T-cell (primary cell): ENCODE measurements around the gene CNDP2. TPM values are rescaled to one million over a fixed set of nuclear protein-coding genes. Genes with fewer than 3 reads are reported as not detected.

Source experiments
- ATAC-seq, 4 experiments: fragments of 200-7000 bp in 3 of 4; fragments of 150-1000 bp in 1 of 4; cut with Tn5 transposase; replicated peaks in 1 of 4; 1 replicate in 3 of 4; 2 replicates in 1 of 4; pipeline ENCODE4 v1.10.0; 2021; ENCODE audit warnings: moderate library complexity in 3 of 4, mild to moderate bottlenecking in 2 of 4, moderate number of reproducible peaks in 1 of 4
- CTCF ChIA-PET, 2 donors: fragments of 300-600 bp; sonication (Branson Sonifier 250); formaldehyde crosslinking; loops; one replicate each; lab custom pipeline; 2022; ENCODE audit warnings: antibody characterized with exemption in 2 of 2; lab: Charles Lee
- POLR2A ChIA-PET, 2 donors: fragments of 300-600 bp; sonication (Branson Sonifier 250); formaldehyde crosslinking; loops; one replicate each; lab custom pipeline; 2022; ENCODE audit warnings: antibody characterized with exemption in 2 of 2; lab: Charles Lee
- DNase-seq, 35 experiments: peaks; one replicate each; pipeline versions ENCODE4 v3.0.0 to v3.0.0-alpha.2; 2013 to 2023
- H3K27ac ChIP-seq: one replicate; pipeline ENCODE4 v1.5.1; 2013; ENCODE audit warnings: low read length
- H3K27me3 ChIP-seq, 2 experiments: replicated peaks in 1 of 2; 1 replicate in 1 of 2; 2 replicates in 1 of 2; pipeline versions ENCODE4 v1.6.1 to v1.7.0; 2013; ENCODE audit warnings: low read length in 1 of 2, mixed read lengths in 1 of 2; ENCODE audit not compliant: control insufficient read depth in 2 of 2, insufficient read depth in 2 of 2; ENCODE audit errors: extremely low read depth in 1 of 2
- H3K36me3 ChIP-seq, 2 donors: 1 replicate in 1 of 2; 2 replicates in 1 of 2; pipeline versions ENCODE4 v1.6.1 to v1.7.0; 2013; ENCODE audit warnings: low read length in 1 of 2; ENCODE audit not compliant: control insufficient read depth in 2 of 2, insufficient read depth in 1 of 2; ENCODE audit errors: extremely low read depth in 1 of 2
- H3K4me1 ChIP-seq, 2 experiments: 1 replicate in 1 of 2; 2 replicates in 1 of 2; pipeline versions ENCODE4 v1.6.1 to v1.7.0; 2013; ENCODE audit warnings: low read length in 2 of 2, mixed read lengths in 1 of 2; ENCODE audit not compliant: insufficient read depth in 2 of 2, control insufficient read depth in 1 of 2; ENCODE audit errors: extremely low read depth in 1 of 2
- H3K4me3 ChIP-seq, 2 donors: 1 replicate in 1 of 2; 2 replicates in 1 of 2; pipeline versions ENCODE4 v1.5.1 to v1.7.0; 2013; ENCODE audit warnings: mild to moderate bottlenecking in 2 of 2, low read length in 1 of 2, moderate library complexity in 1 of 2; ENCODE audit not compliant: control insufficient read depth in 1 of 2; ENCODE audit errors: extremely low read depth in 1 of 2
- H3K9me3 ChIP-seq: 2 replicates; pipeline ENCODE4 v1.7.0; 2013
- H3K27ac Mint-ChIP-seq, 2 donors: one replicate each; pipeline ENCODE4 v1.8.0; 2020 to 2021; ENCODE audit warnings: mild to moderate bottlenecking in 2 of 2, mixed read lengths in 2 of 2
- H3K27me3 Mint-ChIP-seq, 2 donors: one replicate each; pipeline ENCODE4 v1.8.0; 2021 to 2022; ENCODE audit warnings: mixed read lengths in 2 of 2
- H3K36me3 Mint-ChIP-seq: one replicate; pipeline ENCODE4 v1.8.0; 2021; ENCODE audit warnings: mixed read lengths
- H3K4me1 Mint-ChIP-seq, 3 donors: one replicate each; pipeline ENCODE4 v1.8.0; 2020 to 2022; ENCODE audit warnings: mixed read lengths in 3 of 3, mild to moderate bottlenecking in 1 of 3
- H3K4me3 Mint-ChIP-seq, 3 donors: one replicate each; pipeline ENCODE4 v1.8.0; 2020 to 2022; ENCODE audit warnings: mild to moderate bottlenecking in 3 of 3, mixed read lengths in 3 of 3, moderate library complexity in 3 of 3
- H3K9me3 Mint-ChIP-seq, 3 donors: one replicate each; pipeline ENCODE4 v1.8.0; 2020 to 2022; ENCODE audit warnings: mixed read lengths in 3 of 3
- WGBS: methylation state at CpG from one replicate; pipeline ENCODE4 v1.1.5; 2013; ENCODE audit warnings: missing lambda C conversion rate; ENCODE audit not compliant: insufficient coverage; 5-methylcytosine and 5-hydroxymethylcytosine counted together
- total RNA-seq, 35 experiments: library from RNA in 6 of 35; stranded (reverse) in 6 of 35; fragments of 120-200 nt in 1 of 35; gene quantifications; one replicate each; pipeline versions ENCODE4 v1.2.1 to v1.2.4 and lab custom pipeline; 2013 to 2026

The CNDP2 gene
- total RNA-seq, 5 donors from 2014 or later (not counting 1 experiment from before 2014, with no cell fraction given), result 113 to 150 (median 137) TPM

GRCh38 chr18:74493689-74494088, 2.5 kb upstream of the CNDP2 start:
- no peaks in the 10 kb centered on the region for H3K9me3 ChIP-seq
- H3K4me3 Mint-ChIP-seq, result no peak overlapping the region
- H3K36me3 Mint-ChIP-seq, result no peaks in the 10 kb centered on the region
- ATAC-seq (peak; percentile 38 to 66 (median 47)), DNase-seq (peak; percentile 23 to 85 (median 67))
- peaks cover 0 to 2% of the 10 kb centered on the region in 2 experiments for H3K27me3 ChIP-seq
- no peak overlapping the region for H3K4me3 ChIP-seq
- H3K27me3 Mint-ChIP-seq, result no peaks in the 10 kb centered on the region
- ChIA-PET POLR2A (interaction anchor here (0.5 to 1.1 kb wide), 3 partner anchors 119 to 141 kb away, joined by 3 to 5 read pairs (median 4); no protein-coding TSS in a partner anchor), CTCF (interaction anchor here (0.6 to 7.2 kb wide), 44 partner anchors 9 to 411 kb away, joined by 3 to 202 read pairs (median 6); no protein-coding TSS in a partner anchor)
- peak overlapping the region; percentile 5 for H3K27ac ChIP-seq
- H3K4me1 ChIP-seq, result peaks cover 20 to 30% of the 10 kb centered on the region in 2 experiments
- H3K4me1 Mint-ChIP-seq, result peaks cover 23 to 28% (median 25%) of the 10 kb centered on the region in 3 donors
- no peaks in the 10 kb centered on the region for H3K36me3 ChIP-seq
- peak overlapping the region in 1 of 2 donors; percentile 45 for H3K27ac Mint-ChIP-seq
- no peaks in the 10 kb centered on the region for H3K9me3 Mint-ChIP-seq
- WGBS, result 86% methylated on average over 1 of the region's 1 CpG

- ATAC-seq, result no peak
- Histone ChIP-seq H3K27me3 (no peaks in the 10 kb centered on the region), H3K27ac (peak overlapping the region; percentile 5), H3K4me3 (no peak overlapping the region), H3K4me1 (peaks cover 24 to 36% of the 10 kb centered on the region in 2 experiments), H3K9me3 (no peaks in the 10 kb centered on the region), H3K36me3 (no peaks in the 10 kb centered on the region)
- H3K27me3 Mint-ChIP-seq, result no peaks in the 10 kb centered on the region
- peaks cover 31 to 36% (median 33%) of the 10 kb centered on the region in 3 donors for H3K4me1 Mint-ChIP-seq
- POLR2A ChIA-PET, result interaction anchor here (0.7 kb wide), 2 partner anchors 121 to 142 kb away, joined by 3 to 4 read pairs; no protein-coding TSS in a partner anchor
- H3K9me3 Mint-ChIP-seq, result no peaks in the 10 kb centered on the region
- DNase-seq, result no peak
- H3K27ac Mint-ChIP-seq, result peak overlapping the region in 1 of 2 donors; percentile 18
- H3K4me3 Mint-ChIP-seq, result peak overlapping the region in 1 of 3 donors; percentile 96
- no peaks in the 10 kb centered on the region for H3K36me3 Mint-ChIP-seq
- CTCF ChIA-PET, result interaction anchor here (0.7 to 7.2 kb wide), 8 partner anchors 57 to 370 kb away, joined by 3 to 95 read pairs (median 9); no protein-coding TSS in a partner anchor
- WGBS, result no CpG with 5 or more reads among the region's 1 CpG
Measured at GRCh38 chr18:74494514-74494913, 1.6 kb upstream of the CNDP2 start.

GRCh38 chr18:74496508-74497323, 553 bp downstream of the CNDP2 start:
- Histone ChIP-seq H3K4me3 (peak overlapping the region; percentile 76 to 78), H3K27me3 (no peaks in the 10 kb centered on the region), H3K27ac (peak overlapping the region; percentile 92), H3K36me3 (peaks cover 0 to 9% of the 10 kb centered on the region in 2 donors), H3K4me1 (peaks cover 29 to 50% of the 10 kb centered on the region in 2 experiments), H3K9me3 (no peaks in the 10 kb centered on the region)
- DNase-seq (peak in 22 of 35 experiments; percentile 4 to 53 (median 20)), ATAC-seq (peak; percentile 2 to 28 (median 19))
- ChIA-PET CTCF (interaction anchor here (0.6 to 7.2 kb wide), 11 partner anchors 98 to 343 kb away, joined by 3 to 95 read pairs (median 5); no protein-coding TSS in a partner anchor), POLR2A (interaction anchor here (0.7 to 1.5 kb wide), 4 partner anchors 101 to 709 kb away, joined by 3 to 5 read pairs (median 4); partner anchors contain the start of gene ZNF407 (in 1 of the 2))
- Mint-ChIP-seq H3K27ac (peak overlapping the region; percentile 90 to 99), H3K36me3 (peaks cover 10% of the 10 kb centered on the region), H3K9me3 (no peaks in the 10 kb centered on the region), H3K27me3 (no peaks in the 10 kb centered on the region), H3K4me1 (peaks cover 47 to 54% (median 53%) of the 10 kb centered on the region in 3 donors), H3K4me3 (peak overlapping the region; percentile 95 to 98 (median 96))
- WGBS, result under 1% methylated on average over 28 of the region's 48 CpGs

- H3K27ac ChIP-seq, result no peak overlapping the region
- Mint-ChIP-seq H3K4me3 (peak overlapping the region; percentile 95 to 98 (median 96)), H3K27me3 (no peaks in the 10 kb centered on the region), H3K36me3 (peaks cover 15% of the 10 kb centered on the region), H3K27ac (peak overlapping the region; percentile 72 to 99), H3K4me1 (peaks cover 47 to 54% (median 54%) of the 10 kb centered on the region in 3 donors), H3K9me3 (no peaks in the 10 kb centered on the region)
- peak overlapping the region; percentile 76 to 78 for H3K4me3 ChIP-seq
- peaks cover 29 to 50% of the 10 kb centered on the region in 2 experiments for H3K4me1 ChIP-seq
- no peaks in the 10 kb centered on the region for H3K9me3 ChIP-seq
- H3K27me3 ChIP-seq, result no peaks in the 10 kb centered on the region
- ChIA-PET POLR2A (interaction anchor here in 1 of 2 donors (1.5 kb wide), 1 partner anchor 119 kb away, joined by 4 read pairs; no protein-coding TSS in a partner anchor), CTCF (interaction anchor here in 1 of 2 donors (2.7 kb wide), 1 partner anchor 123 kb away, joined by 18 read pairs; no protein-coding TSS in a partner anchor)
- H3K36me3 ChIP-seq, result peaks cover 0 to 13% of the 10 kb centered on the region in 2 donors
- no peak for ATAC-seq
- peak in 1 of 35 experiments; percentile 22 for DNase-seq
- WGBS, result 82% methylated on average over 6 of the region's 8 CpGs
Measured at GRCh38 chr18:74497324-74497676, 1.1 kb downstream of the CNDP2 start.

GRCh38 chr18:74497778-74498177, 1.6 kb downstream of the CNDP2 start:
- peaks cover 20% of the 10 kb centered on the region for H3K36me3 Mint-ChIP-seq
- H3K4me1 ChIP-seq, result peaks cover 29 to 50% of the 10 kb centered on the region in 2 experiments

More at GRCh38 chr18:74497778-74498177, 1.6 kb downstream of the CNDP2 start:
- Histone ChIP-seq H3K4me3 (no peak overlapping the region), H3K9me3 (no peaks in the 10 kb centered on the region), H3K27me3 (no peaks in the 10 kb centered on the region), H3K36me3 (peaks cover 0 to 18% of the 10 kb centered on the region in 2 donors), H3K27ac (no peak overlapping the region)
- ChIA-PET CTCF (no interaction called here), POLR2A (interaction anchor here in 1 of 2 donors (0.8 kb wide), 2 partner anchors 124 to 233 kb away, joined by 3 read pairs; no protein-coding TSS in a partner anchor)
- no peaks in the 10 kb centered on the region for H3K9me3 Mint-ChIP-seq
- DNase-seq, result no peak
- H3K4me1 Mint-ChIP-seq, result peaks cover 49 to 58% (median 55%) of the 10 kb centered on the region in 3 donors
- H3K4me3 Mint-ChIP-seq, result peak overlapping the region; percentile 95 to 98 (median 96)
- 50% methylated on average over 1 of the region's 3 CpGs for WGBS
- peak overlapping the region; percentile 97 to 99 for H3K27ac Mint-ChIP-seq
- ATAC-seq, result no peak
- no peaks in the 10 kb centered on the region for H3K27me3 Mint-ChIP-seq
